Mucosa of rectum (tissue), 2 donors: ENCODE data around the gene AK4.

ENCODE experiments used
- H3K27ac ChIP-seq, 2 donors: one replicate each; pipeline ENCODE4 v1.7.0; 2013; ENCODE audit warnings: inconsistent platforms in 2 of 2, low read depth in 2 of 2, low read length in 2 of 2
- H3K27me3 ChIP-seq, 2 donors: one replicate each; pipeline ENCODE4 v1.7.0; 2013; ENCODE audit warnings: low read length in 2 of 2; ENCODE audit not compliant: control insufficient read depth in 2 of 2, insufficient read depth in 2 of 2
- H3K36me3 ChIP-seq, 2 donors: one replicate each; pipeline ENCODE4 v1.7.0; 2013; ENCODE audit warnings: low read length in 2 of 2; ENCODE audit not compliant: control insufficient read depth in 2 of 2, insufficient read depth in 2 of 2
- H3K4me1 ChIP-seq, 2 donors: one replicate each; pipeline ENCODE4 v1.7.0; 2013; ENCODE audit warnings: low read length in 2 of 2, mild to moderate bottlenecking in 1 of 2; ENCODE audit not compliant: control insufficient read depth in 2 of 2, insufficient read depth in 2 of 2
- H3K4me3 ChIP-seq, 2 donors: one replicate each; pipeline ENCODE4 v1.7.0; 2013; ENCODE audit warnings: low read length in 2 of 2
- H3K9ac ChIP-seq, 2 donors: one replicate each; pipeline ENCODE4 v1.7.0; 2013; ENCODE audit warnings: low read length in 2 of 2, low read depth in 1 of 2, mild to moderate bottlenecking in 1 of 2
- H3K9me3 ChIP-seq, 2 donors: one replicate each; pipeline ENCODE4 v1.7.0; 2013; ENCODE audit warnings: low read length in 2 of 2; ENCODE audit not compliant: control insufficient read depth in 2 of 2
- donor health status: healthy.
- donor health status: Normal muscosa, but diverticular disease.

AK4 gene

GRCh38 chr1:65209005-65209885 lies 61.2 kb downstream of the AK4 start:
- no peak overlapping the region for H3K4me3 ChIP-seq
- H3K4me1 ChIP-seq = no peaks in the 10 kb centered on the region
- no peaks in the 10 kb centered on the region for H3K27me3 ChIP-seq
- no peak overlapping the region for H3K9ac ChIP-seq
- H3K27ac ChIP-seq = no peak overlapping the region
- no peaks in the 10 kb centered on the region for H3K9me3 ChIP-seq
- no peaks in the 10 kb centered on the region for H3K36me3 ChIP-seq

GRCh38 chr1:65210325-65210724 lies 62.3 kb downstream of the AK4 start:
- Histone ChIP-seq H3K9me3 (no peaks in the 10 kb centered on the region), H3K36me3 (no peaks in the 10 kb centered on the region), H3K4me3 (no peak overlapping the region), H3K9ac (no peak overlapping the region), H3K4me1 (no peaks in the 10 kb centered on the region), H3K27me3 (no peaks in the 10 kb centered on the region), H3K27ac (no peak overlapping the region)

GRCh38 chr1:65211331-65211730 lies 63.3 kb downstream of the AK4 start:
- no peaks in the 10 kb centered on the region for H3K9me3 ChIP-seq
- no peak overlapping the region for H3K9ac ChIP-seq
- no peaks in the 10 kb centered on the region for H3K36me3 ChIP-seq
- H3K27me3 ChIP-seq = no peaks in the 10 kb centered on the region
- H3K4me3 ChIP-seq = no peak overlapping the region
- no peaks in the 10 kb centered on the region for H3K4me1 ChIP-seq
- no peak overlapping the region for H3K27ac ChIP-seq

GRCh38 chr1:65213271-65214023 lies 65.4 kb downstream of the AK4 start:
- Histone ChIP-seq H3K27me3 (no peaks in the 10 kb centered on the region), H3K27ac (no peak overlapping the region), H3K9ac (no peak overlapping the region), H3K4me1 (no peaks in the 10 kb centered on the region), H3K9me3 (no peaks in the 10 kb centered on the region), H3K4me3 (no peak overlapping the region), H3K36me3 (no peaks in the 10 kb centered on the region)

- no peaks in the 10 kb centered on the region for H3K36me3 ChIP-seq
- no peak overlapping the region for H3K4me3 ChIP-seq
- H3K4me1 ChIP-seq = no peaks in the 10 kb centered on the region
- no peak overlapping the region for H3K27ac ChIP-seq
- H3K9ac ChIP-seq = no peak overlapping the region
- no peaks in the 10 kb centered on the region for H3K27me3 ChIP-seq
- H3K9me3 ChIP-seq = no peaks in the 10 kb centered on the region
These were observed 66.5 kb downstream of the AK4 start for GRCh38 chr1:65214340-65215027.

- H3K9me3 ChIP-seq = no peaks in the 10 kb centered on the region
- H3K27me3 ChIP-seq = no peaks in the 10 kb centered on the region
- H3K9ac ChIP-seq = no peak overlapping the region
These were observed 69.0 kb downstream of the AK4 start for GRCh38 chr1:65216989-65217388.

GRCh38 chr1:65221638-65222339 lies 73.8 kb downstream of the AK4 start:
- no peaks in the 10 kb centered on the region for H3K9me3 ChIP-seq
- H3K36me3 ChIP-seq = no peaks in the 10 kb centered on the region
- no peaks in the 10 kb centered on the region for H3K4me1 ChIP-seq
- no peaks in the 10 kb centered on the region for H3K27me3 ChIP-seq
- H3K4me3 ChIP-seq = no peak overlapping the region
- H3K27ac ChIP-seq = no peak overlapping the region
- no peak overlapping the region for H3K9ac ChIP-seq

More at GRCh38 chr1:65216989-65217388, 69.0 kb downstream of the AK4 start:
- H3K4me1 ChIP-seq = no peaks in the 10 kb centered on the region
- no peak overlapping the region for H3K27ac ChIP-seq
- H3K4me3 ChIP-seq = no peak overlapping the region
- no peaks in the 10 kb centered on the region for H3K36me3 ChIP-seq

- Histone ChIP-seq H3K4me1 (no peaks in the 10 kb centered on the region), H3K36me3 (no peaks in the 10 kb centered on the region), H3K9ac (no peak overlapping the region), H3K9me3 (no peaks in the 10 kb centered on the region), H3K27me3 (no peaks in the 10 kb centered on the region), H3K4me3 (no peak overlapping the region), H3K27ac (no peak overlapping the region)
These were observed 74.4 kb downstream of the AK4 start for GRCh38 chr1:65222340-65222940.

- Histone ChIP-seq H3K9ac (no peak overlapping the region), H3K4me3 (no peak overlapping the region), H3K36me3 (no peaks in the 10 kb centered on the region), H3K9me3 (no peaks in the 10 kb centered on the region), H3K27me3 (no peaks in the 10 kb centered on the region), H3K27ac (no peak overlapping the region), H3K4me1 (no peaks in the 10 kb centered on the region)
These were observed 76.7 kb downstream of the AK4 start for GRCh38 chr1:65224681-65225091.
